ENCODE results near the gene STK38L. TPM values are rescaled to one million over a fixed set of nuclear protein-coding genes. Genes with fewer than 3 reads are reported as not detected.

STK38L gene
- total and polyA plus RNA-seq, 2 of the 8 experiments (the other 6 are each of a cell fraction or from before 2014, with no cell fraction given): 8.1 to 63.6 TPM

DNA sequence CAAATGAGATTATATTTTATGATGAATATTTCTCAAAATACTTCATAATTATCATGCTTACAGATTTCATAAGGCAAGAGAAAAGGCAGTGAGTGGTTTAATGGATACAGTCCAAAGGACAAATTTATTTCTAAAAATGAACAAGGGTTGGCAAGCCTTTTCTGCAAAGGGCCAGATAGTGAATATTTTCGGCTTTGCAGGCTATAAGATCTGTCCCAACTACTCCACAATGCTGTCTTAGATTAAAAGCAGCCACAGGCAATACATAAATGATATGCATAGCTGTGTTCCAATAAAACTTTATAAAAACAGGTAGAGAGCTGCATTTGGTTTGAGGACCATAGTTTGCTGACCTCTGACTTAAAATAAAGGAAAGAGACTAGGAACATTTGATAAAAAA lies 42.9 kb upstream of the STK38L start:
- H3K4me2 ChIP-seq (ENCODE audit: insufficient read depth in 1 of 2, low read depth in 2 of 2, low read length in 2 of 2): no peak overlapping the region
- no peak overlapping the region for H2BK120ac ChIP-seq (replicated peaks; ENCODE audit: low read depth, low read length)
- no peaks in the 10 kb centered on the region for H3K36me3 ChIP-seq (ENCODE audit: control insufficient read depth in 2 of 4, insufficient read depth in 4 of 4, low read length in 3 of 4)
- H3K4me3 ChIP-seq (ENCODE audit: extremely low read depth in 1 of 4, insufficient read depth in 2 of 4, low read depth in 3 of 4, low read length in 4 of 4): no peak overlapping the region
- no peaks in the 10 kb centered on the region for H3K79me1 ChIP-seq (ENCODE audit: low read depth, low read length)
- H2BK15ac ChIP-seq (ENCODE audit: low read length): no peak overlapping the region
- H3K9me3 ChIP-seq (ENCODE audit: insufficient read depth in 2 of 2, low read depth in 1 of 2, low read length in 1 of 2): no peaks in the 10 kb centered on the region
- ChIA-PET CTCF (ENCODE audit: partially characterized antibody) (interaction anchor here (0.7 to 2.0 kb wide), 2 partner anchors 11 to 106 kb away, joined by 3 to 8 read pairs; no protein-coding TSS in a partner anchor), POLR2A (ENCODE audit: partially characterized antibody) (no interaction called here)
- no peak overlapping the region for H2AFZ ChIP-seq (ENCODE audit: low read length)
- no peak overlapping the region for H2BK12ac ChIP-seq (ENCODE audit: low read depth, low read length)
- no peak overlapping the region for H3K14ac ChIP-seq (ENCODE audit: insufficient read length)
- no peak overlapping the region for H2BK5ac ChIP-seq (ENCODE audit: low read depth, low read length)
- no peak overlapping the region for H3K23ac ChIP-seq (ENCODE audit: insufficient read length)
- no peak for DNase-seq (ENCODE audit: low read depth in 1 of 2, low spot score in 2 of 2)
- no peak overlapping the region for H3K18ac ChIP-seq (ENCODE audit: extremely low read depth, low read length)
- H3K9ac ChIP-seq (replicated peaks in 1 of 4; ENCODE audit: extremely low read depth in 1 of 4, low read depth in 3 of 4, low read length in 3 of 4): no peak overlapping the region
- H4K20me1 ChIP-seq (replicated peaks in 1 of 2; ENCODE audit: control insufficient read depth in 1 of 2, insufficient read depth in 2 of 2, low read length in 2 of 2): no peaks in the 10 kb centered on the region
- no peak overlapping the region for H4K91ac ChIP-seq (replicated peaks; ENCODE audit: insufficient read length, low read length)
- FAIRE-seq: no peak
- no peak overlapping the region for H4K8ac ChIP-seq (ENCODE audit: extremely low read depth, insufficient read depth, low read length)
- no peak overlapping the region for H3K4ac ChIP-seq (replicated peaks; ENCODE audit: insufficient read length, low read depth, low read length)
- 93% methylated on average over 1 of the region's 1 CpG; no CpG with 5 or more reads in 1 of the 2 experiments for WGBS, 2 experiments (ENCODE audit: extremely low coverage in 1 of 2, insufficient coverage in 1 of 2, insufficient read length in 1 of 2, insufficient replicate concordance in 2 of 2, low coverage in 1 of 2, low lambda C conversion rate in 2 of 2, missing lambda C conversion rate in 1 of 2)
- no peak overlapping the region for H2BK20ac ChIP-seq (ENCODE audit: low read length)
- TF ChIP-seq PHF8 (conservative IDR thresholded peaks at IDR 0.05; ENCODE audit: low read depth, low read length) (no peak), BCL11A (IDR thresholded peaks at IDR 0.05; ENCODE audit: low read depth in 2 of 2, low read length in 2 of 2) (no peak), SP4 (IDR thresholded peaks at IDR 0.05; ENCODE audit: low read length) (no peak), NANOG (IDR thresholded peaks at IDR 0.05; ENCODE audit: insufficient read depth, low read depth, low read length, poor library complexity, severe bottlenecking) (no peak), MAFK (IDR thresholded peaks at IDR 0.05; ENCODE audit: low read depth, low read length) (no peak), RBBP5 (IDR thresholded peaks at IDR 0.05; ENCODE audit: borderline replicate concordance, low read depth, low read length) (no peak), SP2 (IDR thresholded peaks at IDR 0.05; ENCODE audit: low read length) (no peak), TAF1 (IDR thresholded peaks at IDR 0.05; ENCODE audit: low read depth, low read length) (no peak), RFX5 (IDR thresholded peaks at IDR 0.05; ENCODE audit: borderline replicate concordance, low read depth, low read length) (no peak), CHD1 (IDR thresholded peaks at IDR 0.05; ENCODE audit: low read depth, low read length) (no peak), KDM5A (IDR thresholded peaks at IDR 0.05; ENCODE audit: low read length) (no peak), HDAC6 (IDR thresholded peaks at IDR 0.05; ENCODE audit: low read depth, low read length) (no peak), RNF2 (IDR thresholded peaks at IDR 0.05; ENCODE audit: borderline replicate concordance, low read depth, low read length, missing control alignments, poor library complexity, severe bottlenecking) (no peak)
- H3K23me2 ChIP-seq (ENCODE audit: low read depth, low read length): no peaks in the 10 kb centered on the region
- no peaks in the 10 kb centered on the region for H3K27me3 ChIP-seq (replicated peaks in 1 of 4; ENCODE audit: control insufficient read depth in 3 of 4, extremely low read depth in 1 of 4, insufficient read depth in 3 of 4, low read length in 3 of 4)
- no peak overlapping the region for H2AK5ac ChIP-seq (ENCODE audit: low read depth, low read length)
- no peak overlapping the region for H4K5ac ChIP-seq (ENCODE audit: insufficient read length, low read depth, low read length)
- no peak overlapping the region for H3K56ac ChIP-seq (replicated peaks; ENCODE audit: insufficient read length, low read depth, low read length)
- H3K79me2 ChIP-seq (ENCODE audit: control insufficient read depth in 1 of 2, insufficient read depth in 2 of 2, low read length in 2 of 2): no peaks in the 10 kb centered on the region
- no peak overlapping the region for H3K27ac ChIP-seq (ENCODE audit: low read depth, low read length)
- H3K4me1 ChIP-seq (replicated peaks in 1 of 4; ENCODE audit: control insufficient read depth in 3 of 4, insufficient read depth in 4 of 4, low read length in 3 of 4): peaks cover 0 to 2% (median 0%) of the 10 kb centered on the region in 4 experiments; a peak in 3 of 7 replicates

Data from H1 (cell line).